H9 (cell line): ENCODE measurements around the gene GOLT1A. TPM values are rescaled to one million over a fixed set of nuclear protein-coding genes. Genes with fewer than 3 reads are reported as not detected.

ENCODE experiments used
- DNase-seq: peaks from one replicate; pipeline ENCODE4 v3.0.0-alpha.2; 2017
- H2AFZ ChIP-seq: one replicate; pipeline ENCODE4 v1.6.1; 2013; ENCODE audit warnings: mild to moderate bottlenecking, low read length, control low read depth, moderate library complexity
- H2AK5ac ChIP-seq: 2 replicates; pipeline ENCODE4 v1.6.1; 2013; ENCODE audit warnings: low read length, control low read depth, mixed read lengths; ENCODE audit not compliant: insufficient read length
- H2BK120ac ChIP-seq: one replicate; pipeline ENCODE4 v1.6.1; 2013; ENCODE audit warnings: low read depth, mild to moderate bottlenecking, low read length, control low read depth, inconsistent platforms; ENCODE audit not compliant: poor library complexity, severe bottlenecking
- H2BK12ac ChIP-seq: 2 replicates; pipeline ENCODE4 v1.6.1; 2013; ENCODE audit warnings: low read length, control low read depth, mixed read lengths, low read depth; ENCODE audit not compliant: insufficient read length
- H2BK15ac ChIP-seq: 2 replicates; pipeline ENCODE4 v1.6.1; 2013; ENCODE audit warnings: low read depth, low read length, control low read depth
- H2BK20ac ChIP-seq: one replicate; pipeline ENCODE4 v1.6.1; 2013; ENCODE audit warnings: low read depth, mild to moderate bottlenecking, low read length, control low read depth, inconsistent platforms; ENCODE audit not compliant: poor library complexity, severe bottlenecking
- H2BK5ac ChIP-seq: 2 replicates; pipeline ENCODE4 v1.6.1; 2013; ENCODE audit warnings: low read length, control low read depth, mixed read lengths; ENCODE audit not compliant: insufficient read length
- H3K14ac ChIP-seq: 2 replicates; pipeline ENCODE4 v1.6.1; 2013; ENCODE audit warnings: low read length, control low read depth; ENCODE audit not compliant: insufficient read depth
- H3K18ac ChIP-seq: 2 replicates; pipeline ENCODE4 v1.6.1; 2013; ENCODE audit warnings: low read depth, mild to moderate bottlenecking, mixed read lengths, low read length, control low read depth; ENCODE audit not compliant: insufficient read length
- H3K23ac ChIP-seq: 2 replicates; pipeline ENCODE4 v1.6.1; 2013; ENCODE audit warnings: low read length, control low read depth, mixed read lengths, low read depth; ENCODE audit not compliant: insufficient read length
- H3K23me2 ChIP-seq: 2 replicates; pipeline ENCODE4 v1.6.1; 2013; ENCODE audit warnings: low read depth, mild to moderate bottlenecking, mixed read lengths, low read length, control low read depth; ENCODE audit not compliant: insufficient read length, poor library complexity, severe bottlenecking
- H3K27ac ChIP-seq: 2 replicates; pipeline ENCODE4 v1.5.1; 2013; ENCODE audit warnings: low read length, control low read depth, mixed read lengths, low read depth; ENCODE audit not compliant: insufficient read length
- H3K27me3 ChIP-seq: 2 replicates; pipeline ENCODE4 v1.6.1; 2013; ENCODE audit warnings: low read length, control low read depth, inconsistent platforms; ENCODE audit not compliant: insufficient read depth
- H3K4ac ChIP-seq: 2 replicates; pipeline ENCODE4 v1.6.1; 2013; ENCODE audit warnings: low read depth, mild to moderate bottlenecking, control low read depth, inconsistent platforms, low read length, moderate library complexity
- H3K4me1 ChIP-seq: 2 replicates; pipeline ENCODE4 v1.6.1; 2013; ENCODE audit warnings: low read length, control low read depth, inconsistent platforms; ENCODE audit not compliant: insufficient read depth
- H3K4me2 ChIP-seq: 2 replicates; pipeline ENCODE4 v1.6.1; 2013; ENCODE audit warnings: low read length, control low read depth, mixed read lengths; ENCODE audit not compliant: insufficient read length, insufficient read depth
- H3K56ac ChIP-seq: 2 replicates; pipeline ENCODE4 v1.6.1; 2013; ENCODE audit warnings: low read depth, mild to moderate bottlenecking, mixed read lengths, low read length, control low read depth; ENCODE audit not compliant: insufficient read length
- H3K79me1 ChIP-seq: 2 replicates; pipeline ENCODE4 v1.6.1; 2013; ENCODE audit warnings: low read depth, mild to moderate bottlenecking, moderate library complexity, low read length, control low read depth, inconsistent platforms; ENCODE audit not compliant: insufficient read depth, poor library complexity, severe bottlenecking
- H3K79me2 ChIP-seq: 2 replicates; pipeline ENCODE4 v1.6.1; 2013; ENCODE audit warnings: low read length, control low read depth, inconsistent platforms; ENCODE audit not compliant: insufficient read depth
- H3K9ac ChIP-seq: 2 replicates; pipeline ENCODE4 v1.6.1; 2013; ENCODE audit warnings: low read length, control low read depth, mixed read lengths; ENCODE audit not compliant: insufficient read length; ENCODE audit errors: extremely low read depth
- H3K9me3 ChIP-seq: one replicate; pipeline ENCODE4 v1.6.1; 2013; ENCODE audit warnings: low read depth, low read length, inconsistent platforms; ENCODE audit not compliant: control insufficient read depth
- H3T11ph ChIP-seq: one replicate; pipeline ENCODE4 v1.6.1; 2013; ENCODE audit warnings: mild to moderate bottlenecking, low read length, control low read depth, inconsistent platforms
- H4K20me1 ChIP-seq: one replicate; pipeline ENCODE4 v1.6.1; 2013; ENCODE audit not compliant: control insufficient read depth, insufficient read length, insufficient read depth
- H4K5ac ChIP-seq: 2 replicates; pipeline ENCODE4 v1.6.1; 2013; ENCODE audit warnings: low read depth, mild to moderate bottlenecking, mixed read lengths, low read length, control low read depth; ENCODE audit not compliant: insufficient read length
- H4K8ac ChIP-seq: replicated peaks from 2 replicates; pipeline ENCODE4 v1.6.1; 2013; ENCODE audit warnings: low read length, control low read depth, mixed read lengths, low read depth; ENCODE audit not compliant: insufficient read length
- H4K91ac ChIP-seq: 2 replicates; pipeline ENCODE4 v1.6.1; 2013; ENCODE audit warnings: low read depth, mild to moderate bottlenecking, moderate library complexity, mixed read lengths, low read length, control low read depth; ENCODE audit not compliant: insufficient read length
- H3K27ac Mint-ChIP-seq, 3 experiments: 2 replicates in 2 of 3; 3 replicates in 1 of 3; pipeline ENCODE4 v1.8.0; 2020 to 2021; ENCODE audit warnings: mixed read lengths in 3 of 3, mild to moderate bottlenecking in 1 of 3, moderate library complexity in 1 of 3
- H3K27me3 Mint-ChIP-seq: 2 replicates; pipeline ENCODE4 v1.8.0; 2021; ENCODE audit warnings: low read depth, mild to moderate bottlenecking, moderate library complexity, mixed read lengths
- H3K36me3 Mint-ChIP-seq, 3 experiments: 2 replicates in 2 of 3; 3 replicates in 1 of 3; pipeline ENCODE4 v1.8.0; 2020 to 2021; ENCODE audit warnings: low read depth in 3 of 3, mixed read lengths in 3 of 3; ENCODE audit not compliant: insufficient read depth in 1 of 3
- H3K4me1 Mint-ChIP-seq, 2 experiments: 2 replicates each; pipeline ENCODE4 v1.8.0; 2020; ENCODE audit warnings: mixed read lengths in 2 of 2
- H3K4me3 Mint-ChIP-seq, 2 experiments: 2 replicates in 1 of 2; 3 replicates in 1 of 2; pipeline ENCODE4 v1.8.0; 2020 to 2021; ENCODE audit warnings: mild to moderate bottlenecking in 2 of 2, mixed read lengths in 2 of 2, moderate library complexity in 1 of 2
- H3K9me3 Mint-ChIP-seq, 2 experiments: 2 replicates in 1 of 2; 3 replicates in 1 of 2; pipeline ENCODE4 v1.8.0; 2020; ENCODE audit warnings: mild to moderate bottlenecking in 2 of 2, mixed read lengths in 2 of 2, moderate library complexity in 1 of 2
- CTCF ChIP-seq: fragments of 200-600 bp; sonication (generic); conservative IDR thresholded peaks from 3 replicates; pipeline ENCODE4 v1.8.0; 2021; ENCODE audit warnings: antibody characterized with exemption, mild to moderate bottlenecking
- whole genome bisulfite sequencing: extraction: QIAGEN DNeasy Blood & Tissue Kit; methylation state at CpG from one replicate; pipeline ENCODE4 v1.1.7; 2013; ENCODE audit warnings: missing lambda C conversion rate, low lambda C conversion rate, mixed read lengths; ENCODE audit not compliant: insufficient read length; ENCODE audit errors: extremely low coverage; 5-methylcytosine and 5-hydroxymethylcytosine counted together
- total RNA-seq: library from RNA; stranded (reverse); gene quantifications from 2 replicates; pipeline ENCODE4 v1.2.1, GENCODE V29; 2021

Gene GOLT1A
- total RNA-seq, 1 experiment from 2014 or later = 4.2 TPM

DNA sequence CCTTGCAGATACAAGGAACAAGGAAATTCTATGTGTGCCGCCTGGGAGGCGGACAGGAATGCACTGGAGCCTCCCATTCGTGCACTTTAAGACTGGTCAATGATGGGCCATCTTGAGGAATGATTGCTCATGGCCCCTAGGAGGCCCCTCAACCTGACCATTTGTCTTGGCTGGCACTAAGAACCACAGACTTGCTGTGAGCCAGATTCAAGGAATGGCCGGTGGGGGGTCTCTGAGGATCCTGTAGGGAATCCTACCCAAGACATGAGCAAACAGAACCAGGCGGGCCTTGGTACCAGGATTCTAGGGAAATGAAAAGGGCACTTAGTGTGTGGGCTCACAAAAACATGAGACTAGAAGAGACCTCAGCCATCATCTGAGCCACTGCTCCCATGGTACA lies 28.1 kb upstream of the GOLT1A start:
- H2AFZ ChIP-seq = no peak overlapping the region

More for the DNA sequence above, 28.1 kb upstream of the GOLT1A start:
- Histone ChIP-seq H3K56ac (no peak overlapping the region), H3K23me2 (no peaks in the 10 kb centered on the region), H3K79me1 (no peaks in the 10 kb centered on the region), H3K23ac (no peak overlapping the region), H3K27ac (no peak overlapping the region), H4K91ac (no peak overlapping the region), H3K27me3 (no peaks in the 10 kb centered on the region), H3K9ac (no peak overlapping the region), H3K4ac (no peak overlapping the region), H3K4me1 (no peaks in the 10 kb centered on the region), H3T11ph (no peak overlapping the region), H2BK120ac (no peak overlapping the region), H2BK12ac (no peak overlapping the region), H3K14ac (no peak overlapping the region), H2BK5ac (no peak overlapping the region), H4K8ac (no peak overlapping the region), H2BK15ac (no peak overlapping the region), H3K4me2 (no peak overlapping the region), H2AK5ac (no peak overlapping the region), H2BK20ac (no peak overlapping the region), H3K9me3 (no peaks in the 10 kb centered on the region), H4K5ac (no peak overlapping the region), H3K18ac (no peak overlapping the region), H4K20me1 (peaks cover 2% of the 10 kb centered on the region), H3K79me2 (no peaks in the 10 kb centered on the region)
- no peak overlapping the region for H3K4me3 Mint-ChIP-seq
- no peak overlapping the region for H3K27ac Mint-ChIP-seq
- peaks cover 2% of the 10 kb centered on the region for H3K27me3 Mint-ChIP-seq
- no CpG with 5 or more reads among the region's 5 CpGs for WGBS
- TF ChIP-seq CTCF = no peak
- DNase-seq = no peak
- peaks cover 0 to 8% (median 0%) of the 10 kb centered on the region in 3 experiments; a peak in 2 of 7 replicates for H3K36me3 Mint-ChIP-seq
- no peaks in the 10 kb centered on the region for H3K4me1 Mint-ChIP-seq
- H3K9me3 Mint-ChIP-seq = no peaks in the 10 kb centered on the region
